Hematopoietic multipotent progenitor cell treated with erythropoietin and hydrocortisone succinate and interleukin-3 and kit ligand, for 6 days (in vitro differentiated cells): ENCODE measurements around the gene KRT25.
"Not testable (repeated sequence)": the region's sequence is repeated elsewhere in the genome, so short reads cannot be mapped to it uniquely, and the experiment has no call there.

ENCODE experiments used
- DNase-seq: peaks from one replicate; pipeline ENCODE4 v3.0.0-alpha.2; 2015

The KRT25 gene

DNA sequence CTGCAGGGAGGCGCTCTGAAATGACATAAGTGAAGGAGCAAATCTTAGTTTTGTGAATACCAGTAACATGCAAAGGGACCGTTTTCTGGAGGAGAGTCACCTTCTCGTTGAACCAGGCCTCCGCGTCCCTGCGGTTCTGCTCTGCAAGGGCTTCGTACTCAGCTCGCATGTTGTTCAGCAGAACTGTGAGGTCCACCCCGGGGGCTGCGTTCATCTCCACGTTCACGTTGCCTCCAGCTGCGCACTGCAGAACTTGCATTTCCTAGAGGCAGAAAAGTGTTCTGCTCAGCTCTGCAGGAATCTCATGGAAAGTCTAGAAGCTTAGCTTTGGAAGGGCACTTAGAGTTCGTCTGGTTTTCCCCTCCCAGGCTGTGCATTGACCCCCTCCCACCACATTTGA is 4.1 kb downstream of the KRT25 start:
- no peak for DNase-seq

- no peak for DNase-seq
These were observed 4.7 kb downstream of the KRT25 start for GRCh38 chr17:40750391-40750790.

DNA sequence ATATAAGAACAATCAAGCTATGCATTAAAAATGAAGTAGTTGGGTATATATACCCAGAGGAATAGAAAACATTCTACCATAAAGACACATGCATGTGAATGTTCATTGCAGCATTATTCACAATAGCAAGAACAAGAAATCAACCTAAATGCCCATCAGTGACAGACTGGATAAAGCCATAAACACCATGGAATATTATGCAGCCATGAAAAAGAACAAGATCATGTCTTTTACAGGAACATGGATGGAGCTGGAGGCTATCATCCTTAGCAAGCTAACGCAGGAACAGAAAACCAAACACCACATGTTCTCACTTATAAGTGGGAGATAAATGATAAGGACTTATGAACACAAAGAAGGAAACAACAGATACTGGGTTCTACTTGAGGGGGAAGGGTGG is 6.5 kb downstream of the KRT25 start:
- not testable (repeated sequence) for DNase-seq

GRCh38 chr17:40738553-40738952 is 16.6 kb downstream of the KRT25 start:
- no peak for DNase-seq

DNA sequence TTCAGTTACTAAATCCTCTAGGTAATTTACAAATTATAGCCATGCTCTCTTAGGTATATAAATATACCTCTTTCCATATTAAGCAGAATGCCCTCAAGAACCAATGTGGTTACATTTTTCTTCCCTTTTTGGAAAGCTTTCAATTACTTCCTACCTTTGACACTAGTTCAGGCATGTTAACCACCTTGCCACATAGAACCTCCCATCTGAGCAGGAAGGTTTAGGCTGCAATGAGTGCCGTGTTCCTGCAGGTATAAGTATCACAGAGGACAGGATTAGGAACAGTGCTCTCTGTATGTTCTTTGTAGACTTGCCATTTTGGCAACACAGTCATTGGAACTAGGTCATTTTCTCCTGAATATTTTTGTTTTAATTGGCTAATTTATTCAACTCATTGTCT is 20.1 kb downstream of the KRT25 start:
- DNase-seq: no peak

- no peak for DNase-seq
These were observed 21.1 kb downstream of the KRT25 start for GRCh38 chr17:40734018-40734417.

DNA sequence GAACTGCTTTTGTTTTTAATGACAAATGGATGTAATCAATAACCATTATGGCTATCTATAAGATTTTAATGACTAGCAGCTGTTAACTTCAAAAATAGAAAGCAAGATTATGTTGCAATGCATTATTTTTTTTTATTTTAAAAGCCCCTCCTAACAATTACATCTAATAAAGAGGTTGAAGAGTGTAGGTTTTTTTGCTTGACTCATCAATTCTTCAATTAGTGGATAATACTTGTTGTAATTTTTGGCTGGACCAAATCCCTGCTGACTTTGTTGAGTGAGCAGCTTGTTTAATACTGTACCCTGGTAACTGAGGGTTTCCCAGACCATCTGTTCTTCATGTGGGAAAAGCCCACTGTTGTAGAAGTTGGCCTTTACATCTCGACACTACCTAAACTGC is 24.2 kb downstream of the KRT25 start:
- DNase-seq: no peak

DNA sequence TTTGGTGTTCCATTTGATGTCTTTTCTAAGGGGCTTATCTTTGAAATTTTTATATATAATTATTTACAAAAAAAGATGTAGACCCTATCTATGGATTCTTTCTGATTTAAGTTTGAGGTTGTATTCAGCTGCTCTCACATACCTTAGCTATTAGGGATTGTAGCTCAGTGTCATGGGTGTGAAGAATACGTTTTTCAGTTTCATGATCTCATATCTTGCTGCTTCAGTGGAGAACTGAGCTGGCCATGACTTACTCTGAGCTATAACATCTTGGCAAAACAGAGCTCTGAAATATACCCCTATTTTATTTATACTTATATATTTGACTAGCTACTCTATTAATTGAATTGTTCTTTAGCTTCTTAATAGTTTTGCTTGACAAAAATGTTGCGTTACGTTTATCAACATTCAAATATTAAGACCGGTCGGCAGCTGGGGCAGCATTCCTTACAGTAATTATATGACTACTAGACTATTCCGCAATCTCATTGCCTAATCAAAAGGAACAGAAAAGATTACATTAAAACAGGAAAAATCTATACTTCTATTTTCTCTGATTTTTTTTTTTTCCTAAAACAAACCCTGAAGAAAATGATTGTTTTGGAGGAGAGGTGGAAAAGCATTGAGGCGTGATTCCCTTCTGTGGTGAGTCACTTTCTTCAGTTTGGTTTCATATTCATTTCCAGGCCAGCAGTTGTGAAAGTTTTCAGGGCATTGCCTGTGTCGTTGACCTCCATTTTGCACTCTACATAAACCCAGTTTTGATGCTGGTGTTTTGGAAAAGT is 27.5 kb downstream of the KRT25 start:
- no peak for DNase-seq

- peak; percentile 5 for DNase-seq
These were observed 28.2 kb downstream of the KRT25 start for GRCh38 chr17:40726919-40727318.

DNA sequence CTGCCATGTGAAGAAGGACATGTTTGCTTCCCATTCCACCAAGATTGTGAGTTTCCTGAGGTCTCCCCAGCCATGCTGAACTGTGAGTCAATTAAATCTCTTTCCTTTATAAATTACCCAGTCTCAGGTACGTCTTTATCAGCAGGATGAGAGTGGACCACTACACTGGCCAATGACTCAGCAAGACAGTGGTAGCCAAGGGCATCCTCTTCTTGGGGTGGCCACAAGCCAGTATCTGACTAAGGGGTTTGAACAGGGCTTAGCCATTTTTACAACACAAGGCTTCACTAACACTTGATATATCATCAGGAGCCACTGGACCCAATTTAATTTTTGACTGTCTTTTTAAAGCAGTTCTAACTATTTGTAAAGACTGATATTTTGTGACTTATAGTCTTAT is 30.5 kb downstream of the KRT25 start:
- no peak for DNase-seq

GRCh38 chr17:40722241-40722640 is 32.9 kb downstream of the KRT25 start:
- no peak for DNase-seq

GRCh38 chr17:40720899-40721298 is 34.2 kb downstream of the KRT25 start:
- DNase-seq: no peak

- no peak for DNase-seq
These were observed 36.2 kb downstream of the KRT25 start for GRCh38 chr17:40718930-40719329.

- DNase-seq: no peak
These were observed 37.4 kb downstream of the KRT25 start for GRCh38 chr17:40717776-40718175.

GRCh38 chr17:40714473-40714872 is 40.7 kb downstream of the KRT25 start:
- no peak for DNase-seq

DNA sequence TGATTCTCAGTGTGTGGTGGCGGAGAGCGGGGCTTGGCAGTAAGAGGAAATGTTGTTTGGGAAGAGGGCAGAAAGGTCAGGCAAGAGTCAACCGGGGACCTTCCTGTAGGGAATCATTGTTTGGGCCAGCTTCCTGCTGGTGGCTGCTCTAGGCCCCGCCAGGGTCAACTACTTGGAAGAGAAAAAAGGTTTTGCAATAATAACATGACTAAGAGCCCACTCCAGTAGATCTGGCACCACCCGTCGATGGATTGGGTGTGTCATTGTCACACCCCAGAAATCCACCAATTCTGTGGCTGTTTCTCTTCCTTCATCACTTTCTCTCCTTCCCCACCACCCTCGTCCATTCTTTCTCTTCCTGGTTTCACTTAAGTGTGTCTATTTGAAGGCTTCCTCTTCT is 47.4 kb downstream of the KRT25 start:
- no peak for DNase-seq

DNA sequence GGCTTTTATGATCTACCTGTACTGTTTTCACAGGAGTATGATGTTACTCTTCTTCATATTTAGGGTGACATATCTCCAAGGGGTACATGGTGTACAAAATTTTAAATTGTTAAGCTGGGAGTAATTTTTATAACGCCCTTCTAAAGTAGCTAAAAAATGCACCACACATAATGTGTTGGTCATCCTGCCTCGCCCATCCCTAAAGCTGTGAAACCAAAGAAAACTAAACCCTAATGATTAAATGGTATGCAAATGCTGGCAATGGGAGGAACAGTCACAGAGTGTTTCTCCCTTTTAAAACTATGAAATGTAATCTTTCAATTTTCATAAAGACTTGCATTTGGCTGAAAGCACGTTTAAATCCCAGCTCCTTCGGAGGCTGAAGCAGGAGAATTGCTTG is 49.5 kb downstream of the KRT25 start:
- no peak for DNase-seq

DNA sequence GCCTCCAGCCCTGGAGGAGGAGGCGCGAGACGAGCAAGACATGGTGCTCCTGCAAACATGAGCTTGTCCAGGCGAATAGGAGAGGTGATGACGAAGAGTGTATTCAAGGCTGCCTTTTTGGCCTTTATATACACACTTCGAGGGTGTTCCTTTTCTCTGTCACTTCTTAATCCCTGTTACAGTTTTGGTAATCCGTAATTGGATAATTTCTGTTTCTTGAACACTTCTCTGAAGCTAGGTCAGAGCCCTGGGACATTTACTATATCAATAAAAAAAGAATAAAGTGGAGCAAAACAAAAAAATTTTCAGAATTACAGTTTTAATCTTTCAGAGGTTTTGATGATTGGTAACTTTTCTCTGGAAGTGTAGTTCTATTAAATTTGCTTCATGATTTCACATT is 51.5 kb downstream of the KRT25 start, which contains the start of gene KRT24:
TSS of gene KRT24 (minus strand) at position 101 of the 400 bp plus-strand sequence. CDS start at position 42, 59 bp downstream.
- DNase-seq: no peak

GRCh38 chr17:40702271-40702670 is 52.9 kb downstream of the KRT25 start:
- DNase-seq: no peak

GRCh38 chr17:40699853-40700252 is 55.3 kb downstream of the KRT25 start:
- no peak for DNase-seq

- DNase-seq: no peak
These were observed 55.8 kb downstream of the KRT25 start for GRCh38 chr17:40699371-40699770.
